NCI-H1694 (cell line): ENCODE data around the gene LINC00237.

Experiments used
- DNase-seq: peaks from one replicate; lab custom pipeline; 2025; lab: John Stamatoyannopoulos, UW

LINC00237 gene

GRCh38 chr20:21125072-21125848, 19.1 kb upstream of the LINC00237 start:
- peak; percentile 36 for DNase-seq

GRCh38 chr20:21124190-21124589, 18.0 kb upstream of the LINC00237 start:
- no peak for DNase-seq

- no peak for DNase-seq
Measured at GRCh38 chr20:21118782-21119181, 12.6 kb upstream of the LINC00237 start.

- DNase-seq, result no peak
Measured at GRCh38 chr20:21118138-21118537, 12.0 kb upstream of the LINC00237 start.

GRCh38 chr20:21117521-21117920, 11.4 kb upstream of the LINC00237 start:
- no peak for DNase-seq

GRCh38 chr20:21114584-21114983, 8.4 kb upstream of the LINC00237 start:
- DNase-seq, result no peak

- no peak for DNase-seq
Measured at GRCh38 chr20:21113697-21114096, 7.5 kb upstream of the LINC00237 start.

GRCh38 chr20:21111416-21111815, 5.3 kb upstream of the LINC00237 start:
- no peak for DNase-seq

- DNase-seq, result no peak
Measured at GRCh38 chr20:21110811-21111210, 4.7 kb upstream of the LINC00237 start.

GRCh38 chr20:21109144-21109543, 3.0 kb upstream of the LINC00237 start:
- no peak for DNase-seq

- no peak for DNase-seq
Measured at GRCh38 chr20:21105429-21106170, 558 bp downstream of the LINC00237 start.

- DNase-seq, result no peak
Measured at GRCh38 chr20:21104921-21105320, 1.2 kb downstream of the LINC00237 start.

- DNase-seq, result no peak
Measured at GRCh38 chr20:21104466-21104761, 1.7 kb downstream of the LINC00237 start.

GRCh38 chr20:21103582-21104465, 2.3 kb downstream of the LINC00237 start:
- DNase-seq, result no peak

- DNase-seq, result no peak
Measured at GRCh38 chr20:21102603-21103311, 3.4 kb downstream of the LINC00237 start.

GRCh38 chr20:21101932-21102575, 4.1 kb downstream of the LINC00237 start:
- no peak for DNase-seq

GRCh38 chr20:21101453-21101931, 4.7 kb downstream of the LINC00237 start:
- no peak for DNase-seq

GRCh38 chr20:21100578-21101452, 5.3 kb downstream of the LINC00237 start:
- no peak for DNase-seq

- DNase-seq, result peak; percentile 46
Measured at GRCh38 chr20:21099751-21100577, 6.2 kb downstream of the LINC00237 start.
